ENCODE data around the gene TMPRSS11B. TPM values are rescaled to one million over a fixed set of nuclear protein-coding genes. Genes with fewer than 3 reads are reported as not detected.

The TMPRSS11B gene
- polyA plus RNA-seq, 1 donor from 2014 or later: not detected

GRCh38 chr4:68283714-68284113, 38.2 kb upstream of the TMPRSS11B start:
- Histone ChIP-seq H3K9me2 (ENCODE audit: insufficient read depth, low read length) (no peaks in the 10 kb centered on the region), H3F3A (ENCODE audit: insufficient read depth, low read length, poor library complexity, severe bottlenecking) (no peaks in the 10 kb centered on the region), H3K27ac (ENCODE audit: low read length) (no peak overlapping the region), H3K4me3 (ENCODE audit: low read length) (no peak overlapping the region), H4K20me1 (ENCODE audit: insufficient read depth) (no peaks in the 10 kb centered on the region), H3K27me3 (ENCODE audit: insufficient read depth, low read depth, low read length) (no peaks in the 10 kb centered on the region), H3K36me3 (ENCODE audit: insufficient read depth, low read length) (no peaks in the 10 kb centered on the region), H3K79me2 (replicated peaks; ENCODE audit: insufficient read depth, low read length) (no peaks in the 10 kb centered on the region), H3K9ac (ENCODE audit: low read length) (no peak overlapping the region), H2AFZ (ENCODE audit: low read depth, low read length) (no peak overlapping the region), H3K9me3 (ENCODE audit: low read length) (no peaks in the 10 kb centered on the region), H3K4me2 (ENCODE audit: low read length) (no peak overlapping the region)
- TF ChIP-seq EZH2 (IDR thresholded peaks at IDR 0.05; ENCODE audit: borderline replicate concordance, insufficient read depth, low read length, poor library complexity, severe bottlenecking) (no peak), POLR2AphosphoS5 (IDR thresholded peaks at IDR 0.05) (no peak), REST (IDR thresholded peaks at IDR 0.05; ENCODE audit: borderline replicate concordance) (no peak), CTCF (IDR thresholded peaks at IDR 0.05; ENCODE audit: poor library complexity, severe bottlenecking) (no peak), EP300 (conservative IDR thresholded peaks at IDR 0.05; ENCODE audit: poor library complexity, severe bottlenecking) (no peak), SMC3 (conservative IDR thresholded peaks at IDR 0.05; ENCODE audit: poor library complexity) (no peak), TAF1 (IDR thresholded peaks at IDR 0.05; ENCODE audit: low read depth) (no peak), RAD21 (conservative IDR thresholded peaks at IDR 0.05) (no peak), MXI1 (conservative IDR thresholded peaks at IDR 0.05; ENCODE audit: poor library complexity, severe bottlenecking) (no peak)

GRCh38 chr4:68283095-68283494, 37.6 kb upstream of the TMPRSS11B start:
- no peaks in the 10 kb centered on the region for H4K20me1 ChIP-seq (ENCODE audit: insufficient read depth)
- H3F3A ChIP-seq (ENCODE audit: insufficient read depth, low read length, poor library complexity, severe bottlenecking): no peaks in the 10 kb centered on the region
- H3K4me2 ChIP-seq (ENCODE audit: low read length): no peak overlapping the region
- no peak overlapping the region for H3K4me3 ChIP-seq (ENCODE audit: low read length)
- H3K9me3 ChIP-seq (ENCODE audit: low read length): no peaks in the 10 kb centered on the region
- H3K27ac ChIP-seq (ENCODE audit: low read length): no peak overlapping the region
- no peaks in the 10 kb centered on the region for H3K9me2 ChIP-seq (ENCODE audit: insufficient read depth, low read length)
- H3K36me3 ChIP-seq (ENCODE audit: insufficient read depth, low read length): no peaks in the 10 kb centered on the region
- no peak overlapping the region for H3K9ac ChIP-seq (ENCODE audit: low read length)
- no peak overlapping the region for H2AFZ ChIP-seq (ENCODE audit: low read depth, low read length)
- TF ChIP-seq CTCF (IDR thresholded peaks at IDR 0.05; ENCODE audit: poor library complexity, severe bottlenecking) (no peak), SMC3 (conservative IDR thresholded peaks at IDR 0.05; ENCODE audit: poor library complexity) (no peak), TAF1 (IDR thresholded peaks at IDR 0.05; ENCODE audit: low read depth) (no peak), POLR2AphosphoS5 (IDR thresholded peaks at IDR 0.05) (no peak), EP300 (conservative IDR thresholded peaks at IDR 0.05; ENCODE audit: poor library complexity, severe bottlenecking) (no peak), MXI1 (conservative IDR thresholded peaks at IDR 0.05; ENCODE audit: poor library complexity, severe bottlenecking) (no peak), EZH2 (IDR thresholded peaks at IDR 0.05; ENCODE audit: borderline replicate concordance, insufficient read depth, low read length, poor library complexity, severe bottlenecking) (no peak), RAD21 (conservative IDR thresholded peaks at IDR 0.05) (no peak), REST (IDR thresholded peaks at IDR 0.05; ENCODE audit: borderline replicate concordance) (no peak)
- no peaks in the 10 kb centered on the region for H3K79me2 ChIP-seq (replicated peaks; ENCODE audit: insufficient read depth, low read length)
- H3K27me3 ChIP-seq (ENCODE audit: insufficient read depth, low read depth, low read length): no peaks in the 10 kb centered on the region
